OCI-LY1 (cell line): ENCODE measurements around the gene ENPP3.

Source experiments
- EZH2 ChIP-seq: fragments of 200-600 bp; sonication (generic), shearing (Covaris generic); IDR thresholded peaks from 2 replicates; pipeline ENCODE4 v1.8.0; 2017; ENCODE audit warnings: borderline replicate concordance, mixed run types, mild to moderate bottlenecking, antibody characterized with exemption, low read length, moderate library complexity, mixed read lengths
- TF ChIP-seq, protein P1 (sequence below): fragments of 200-600 bp; sonication (generic), shearing (Covaris generic); IDR thresholded peaks from 2 replicates; pipeline ENCODE4 v1.5.1; 2017; ENCODE audit warnings: mild to moderate bottlenecking, antibody characterized with exemption, low read length, moderate library complexity, mixed read lengths

DNA sequence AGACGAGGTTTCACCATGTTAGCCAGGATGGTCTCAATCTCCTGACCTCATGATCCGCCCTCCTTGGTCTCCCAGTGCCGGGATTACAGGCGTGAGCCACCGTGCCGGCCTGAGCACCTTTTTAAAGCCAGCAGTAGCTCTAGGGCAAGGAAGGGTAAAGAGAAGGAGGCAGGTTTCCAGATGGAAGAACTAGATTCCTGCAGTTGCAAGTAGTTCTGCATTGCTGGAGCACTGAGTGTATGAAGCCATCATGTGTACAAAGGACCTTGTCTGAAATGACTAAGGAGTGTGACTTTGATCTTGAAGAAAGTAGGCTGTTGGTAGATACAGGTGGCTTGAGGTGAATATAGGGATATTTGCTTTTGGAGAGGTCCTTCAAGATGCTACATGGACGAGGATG lies 59.9 kb downstream of the ENPP3 start:
- TF ChIP-seq, protein P1, sequence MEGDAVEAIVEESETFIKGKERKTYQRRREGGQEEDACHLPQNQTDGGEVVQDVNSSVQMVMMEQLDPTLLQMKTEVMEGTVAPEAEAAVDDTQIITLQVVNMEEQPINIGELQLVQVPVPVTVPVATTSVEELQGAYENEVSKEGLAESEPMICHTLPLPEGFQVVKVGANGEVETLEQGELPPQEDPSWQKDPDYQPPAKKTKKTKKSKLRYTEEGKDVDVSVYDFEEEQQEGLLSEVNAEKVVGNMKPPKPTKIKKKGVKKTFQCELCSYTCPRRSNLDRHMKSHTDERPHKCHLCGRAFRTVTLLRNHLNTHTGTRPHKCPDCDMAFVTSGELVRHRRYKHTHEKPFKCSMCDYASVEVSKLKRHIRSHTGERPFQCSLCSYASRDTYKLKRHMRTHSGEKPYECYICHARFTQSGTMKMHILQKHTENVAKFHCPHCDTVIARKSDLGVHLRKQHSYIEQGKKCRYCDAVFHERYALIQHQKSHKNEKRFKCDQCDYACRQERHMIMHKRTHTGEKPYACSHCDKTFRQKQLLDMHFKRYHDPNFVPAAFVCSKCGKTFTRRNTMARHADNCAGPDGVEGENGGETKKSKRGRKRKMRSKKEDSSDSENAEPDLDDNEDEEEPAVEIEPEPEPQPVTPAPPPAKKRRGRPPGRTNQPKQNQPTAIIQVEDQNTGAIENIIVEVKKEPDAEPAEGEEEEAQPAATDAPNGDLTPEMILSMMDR = no peak
- no peak for TF ChIP-seq EZH2
